Activated CD4-positive, alpha-beta memory T cell treated with anti-CD3 and anti-CD28 coated beads for 36 hours (primary cell): ENCODE data around the gene UNC5B. TPM values are rescaled to one million over a fixed set of nuclear protein-coding genes. Genes with fewer than 3 reads are reported as not detected.

Experiments
- CTCF ChIA-PET: fragments of 350-600 bp; sonication (Branson Sonifier 250); formaldehyde crosslinking; loops from one replicate; lab custom pipeline; 2021; ENCODE audit warnings: antibody characterized with exemption, inconsistent platforms; lab: Charles Lee
- POLR2A ChIA-PET: fragments of 350-600 bp; sonication (Branson Sonifier 250); formaldehyde crosslinking; loops from one replicate; lab custom pipeline; 2021; ENCODE audit warnings: antibody characterized with exemption; lab: Charles Lee
- DNase-seq: peaks from one replicate; pipeline ENCODE4 v3.0.0-alpha.2; 2020
- H3K27ac Mint-ChIP-seq: one replicate; pipeline ENCODE4 v1.8.0; 2021; ENCODE audit warnings: mixed read lengths
- H3K27me3 Mint-ChIP-seq: one replicate; pipeline ENCODE4 v1.8.0; 2021; ENCODE audit warnings: mixed read lengths
- H3K36me3 Mint-ChIP-seq: one replicate; pipeline ENCODE4 v1.8.0; 2021; ENCODE audit warnings: mixed read lengths
- H3K4me1 Mint-ChIP-seq: one replicate; pipeline ENCODE4 v1.8.0; 2021; ENCODE audit warnings: low read depth, mixed read lengths
- H3K4me3 Mint-ChIP-seq: one replicate; pipeline ENCODE4 v1.8.0; 2021; ENCODE audit warnings: mild to moderate bottlenecking, mixed read lengths
- H3K9me3 Mint-ChIP-seq: one replicate; pipeline ENCODE4 v1.8.0; 2021; ENCODE audit warnings: mixed read lengths
- intact Hi-C: fragments of 100-400 bp; cut with micrococcal nuclease; formaldehyde crosslinking; loops from one replicate; pipeline ENCODE4 v1.15.1; 2023
- total RNA-seq, 2 experiments: library from RNA; stranded (reverse); gene quantifications; one replicate each; pipeline ENCODE4 v1.2.3, GENCODE V29; 2021

The UNC5B gene
- total RNA-seq, 2 experiments from 2014 or later, result 0.02 TPM; not detected in 1

GRCh38 chr10:71237843-71238623, 25.7 kb downstream of the UNC5B start:
- H3K27me3 Mint-ChIP-seq, result no peaks in the 10 kb centered on the region
- no peak for DNase-seq
- ChIA-PET CTCF (interaction anchor here (1.4 kb wide), 1 partner anchor 48 kb away, joined by 4 read pairs; no protein-coding TSS in a partner anchor), POLR2A (no interaction called here)
- H3K27ac Mint-ChIP-seq, result no peak overlapping the region
- H3K9me3 Mint-ChIP-seq, result no peaks in the 10 kb centered on the region
- intact Hi-C loops, result no loop called here
- H3K4me3 Mint-ChIP-seq, result no peak overlapping the region
- H3K4me1 Mint-ChIP-seq, result no peaks in the 10 kb centered on the region
- no peaks in the 10 kb centered on the region for H3K36me3 Mint-ChIP-seq

DNA sequence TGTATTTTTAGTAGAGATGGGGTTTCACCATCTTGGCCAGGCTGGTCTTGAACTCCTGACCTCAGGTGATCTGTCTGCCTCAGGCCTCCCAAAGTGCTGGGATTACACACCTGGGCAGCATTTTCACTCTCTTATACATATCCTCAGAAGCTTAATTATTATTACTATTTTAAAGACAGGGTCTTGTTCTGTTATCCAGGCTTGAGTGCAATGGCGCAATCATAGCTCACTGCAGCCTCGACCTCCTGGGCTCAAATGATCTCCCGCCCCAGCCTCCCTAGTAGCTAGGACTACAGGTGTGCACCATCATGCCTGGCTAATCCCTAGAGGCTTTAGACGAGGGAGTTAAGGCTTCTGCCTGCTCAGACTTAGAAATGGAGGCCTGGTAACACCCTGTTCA, 26.3 kb downstream of the UNC5B start:
- no peaks in the 10 kb centered on the region for H3K4me1 Mint-ChIP-seq
- no peaks in the 10 kb centered on the region for H3K27me3 Mint-ChIP-seq

GRCh38 chr10:71239131-71239915, 27.0 kb downstream of the UNC5B start:
- Mint-ChIP-seq H3K36me3 (no peaks in the 10 kb centered on the region), H3K27ac (no peak overlapping the region), H3K9me3 (no peaks in the 10 kb centered on the region), H3K4me1 (no peaks in the 10 kb centered on the region), H3K27me3 (peaks cover 2% of the 10 kb centered on the region), H3K4me3 (no peak overlapping the region)
- ChIA-PET POLR2A (no interaction called here), CTCF (no interaction called here)
- intact Hi-C loops, result no loop called here
- DNase-seq, result no peak

More for the DNA sequence above, 26.3 kb downstream of the UNC5B start:
- POLR2A ChIA-PET, result no interaction called here
- Mint-ChIP-seq H3K9me3 (no peaks in the 10 kb centered on the region), H3K36me3 (no peaks in the 10 kb centered on the region), H3K27ac (no peak overlapping the region), H3K4me3 (no peak overlapping the region)
- no peak for DNase-seq
- intact Hi-C loops, result no loop called here
- CTCF ChIA-PET, result no interaction called here

GRCh38 chr10:71239946-71240795, 27.8 kb downstream of the UNC5B start:
- no peak overlapping the region for H3K27ac Mint-ChIP-seq
- ChIA-PET POLR2A (no interaction called here), CTCF (no interaction called here)
- no peak overlapping the region for H3K4me3 Mint-ChIP-seq
- no peaks in the 10 kb centered on the region for H3K4me1 Mint-ChIP-seq
- H3K36me3 Mint-ChIP-seq, result no peaks in the 10 kb centered on the region
- intact Hi-C loops, result no loop called here
- DNase-seq, result no peak
- no peaks in the 10 kb centered on the region for H3K9me3 Mint-ChIP-seq
- peaks cover 2% of the 10 kb centered on the region for H3K27me3 Mint-ChIP-seq

DNA sequence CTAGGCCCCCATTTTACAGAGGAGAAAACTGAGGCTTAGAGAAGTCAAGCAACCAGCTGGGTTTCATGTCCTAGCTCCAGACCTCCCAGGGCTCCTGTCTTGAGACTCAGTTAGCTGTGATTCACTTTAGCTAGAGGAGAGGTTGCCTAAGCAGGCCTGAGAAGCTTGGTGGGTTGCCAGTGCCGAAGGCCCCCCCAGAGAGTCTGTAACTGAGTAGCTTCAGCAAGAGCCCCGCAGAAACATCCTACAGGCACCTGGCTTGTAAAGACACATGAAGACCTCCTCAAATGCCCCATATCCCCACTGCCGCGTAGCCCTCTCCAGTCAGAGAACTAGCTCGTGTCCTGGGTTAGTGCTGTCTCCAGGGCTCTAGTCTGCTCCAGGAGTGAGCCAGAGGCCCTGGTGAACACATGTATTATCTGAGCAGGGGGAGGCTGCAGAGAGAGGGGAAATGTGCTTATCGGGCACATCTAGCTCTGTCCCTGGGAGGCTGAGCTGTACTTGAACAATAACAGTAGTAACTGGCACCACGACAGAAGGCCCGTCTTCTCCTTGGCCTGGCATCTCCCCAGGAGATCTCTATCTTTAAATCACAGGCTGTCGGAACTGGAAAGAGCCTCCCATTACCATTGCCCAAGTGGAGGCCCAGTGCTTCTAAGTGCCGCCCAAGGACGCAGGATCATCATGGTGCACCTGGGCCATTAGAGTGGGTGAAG, 28.9 kb downstream of the UNC5B start:
- intact Hi-C loops, result no loop called here
- no peaks in the 10 kb centered on the region for H3K4me1 Mint-ChIP-seq
- ChIA-PET CTCF (no interaction called here), POLR2A (no interaction called here)
- no peak overlapping the region for H3K27ac Mint-ChIP-seq
- H3K36me3 Mint-ChIP-seq, result no peaks in the 10 kb centered on the region
- DNase-seq, result no peak
- H3K4me3 Mint-ChIP-seq, result no peak overlapping the region
- no peaks in the 10 kb centered on the region for H3K9me3 Mint-ChIP-seq
- H3K27me3 Mint-ChIP-seq, result peaks cover 2% of the 10 kb centered on the region

GRCh38 chr10:71241830-71242621, 29.7 kb downstream of the UNC5B start:
- CTCF ChIA-PET, result no interaction called here
- POLR2A ChIA-PET, result no interaction called here
- H3K4me3 Mint-ChIP-seq, result no peak overlapping the region
- no peaks in the 10 kb centered on the region for H3K9me3 Mint-ChIP-seq
- no peak overlapping the region for H3K27ac Mint-ChIP-seq
- DNase-seq, result no peak
- intact Hi-C loops, result no loop called here
- no peaks in the 10 kb centered on the region for H3K36me3 Mint-ChIP-seq
- H3K27me3 Mint-ChIP-seq, result peaks cover 2% of the 10 kb centered on the region
- no peaks in the 10 kb centered on the region for H3K4me1 Mint-ChIP-seq

- ChIA-PET POLR2A (no interaction called here), CTCF (no interaction called here)
- Mint-ChIP-seq H3K9me3 (no peaks in the 10 kb centered on the region), H3K36me3 (no peaks in the 10 kb centered on the region), H3K4me3 (no peak overlapping the region), H3K27me3 (peaks cover 2% of the 10 kb centered on the region), H3K4me1 (no peaks in the 10 kb centered on the region), H3K27ac (no peak overlapping the region)
- intact Hi-C loops, result no loop called here
- DNase-seq, result no peak
Observed at GRCh38 chr10:71242622-71243009, 30.2 kb downstream of the UNC5B start.

DNA sequence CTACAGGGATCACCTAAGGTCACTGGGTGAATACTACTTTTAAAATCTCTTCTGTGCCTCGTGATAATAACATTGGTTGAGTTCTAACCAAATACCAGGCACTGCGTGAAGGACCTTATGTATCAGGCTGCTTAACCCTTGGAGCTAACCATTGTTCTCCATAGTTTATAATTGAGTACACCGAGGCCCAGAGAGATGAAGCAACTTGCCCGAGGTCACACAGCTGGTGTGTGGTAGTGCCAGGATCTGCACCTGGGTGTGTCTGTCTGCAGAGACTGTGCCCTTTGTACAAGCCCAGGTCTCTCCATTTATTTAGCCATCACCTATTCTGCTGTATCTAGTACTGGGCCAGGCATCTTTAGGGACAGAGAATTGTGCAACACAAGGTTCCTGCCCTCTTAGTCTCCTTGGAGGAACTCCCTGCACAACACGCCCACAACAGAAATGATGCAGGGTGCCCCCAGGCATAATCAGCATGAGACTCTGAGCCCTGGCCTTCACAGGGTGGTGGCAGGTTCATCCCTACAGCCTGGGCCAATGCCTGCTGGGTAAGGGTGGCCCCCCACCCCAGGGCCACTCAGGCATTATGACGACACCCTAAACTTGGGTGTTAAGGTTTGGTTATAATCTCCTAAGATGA, 31.5 kb downstream of the UNC5B start:
- H3K27ac Mint-ChIP-seq, result no peak overlapping the region
- no peaks in the 10 kb centered on the region for H3K4me1 Mint-ChIP-seq
- no peaks in the 10 kb centered on the region for H3K36me3 Mint-ChIP-seq
- no peak for DNase-seq
- ChIA-PET POLR2A (no interaction called here), CTCF (no interaction called here)
- H3K27me3 Mint-ChIP-seq, result peaks cover 2% of the 10 kb centered on the region
- no peaks in the 10 kb centered on the region for H3K9me3 Mint-ChIP-seq
- no peak overlapping the region for H3K4me3 Mint-ChIP-seq
- intact Hi-C loops, result no loop called here

- intact Hi-C loops, result no loop called here
- POLR2A ChIA-PET, result no interaction called here
- CTCF ChIA-PET, result no interaction called here
- H3K27me3 Mint-ChIP-seq, result peaks cover 2% of the 10 kb centered on the region
- no peak overlapping the region for H3K27ac Mint-ChIP-seq
- no peaks in the 10 kb centered on the region for H3K4me1 Mint-ChIP-seq
- no peak overlapping the region for H3K4me3 Mint-ChIP-seq
- no peak for DNase-seq
- no peaks in the 10 kb centered on the region for H3K9me3 Mint-ChIP-seq
- no peaks in the 10 kb centered on the region for H3K36me3 Mint-ChIP-seq
Observed at GRCh38 chr10:71244431-71245419, 32.4 kb downstream of the UNC5B start.
